CD4-positive, alpha-beta T cell treated with Interleukin-1 beta for 1 hour (primary cell): ENCODE results near the gene BTBD9.
"Not testable (repeated sequence)": the region's sequence is repeated elsewhere in the genome, so short reads cannot be mapped to it uniquely, and the experiment has no call there.

ENCODE experiments used
- DNase-seq, 2 donors: peaks; one replicate each; pipeline ENCODE4 v3.0.0-alpha.2; 2020 to 2022

Gene BTBD9

GRCh38 chr6:38477680-38478260 lies 162.0 kb downstream of the BTBD9 start:
- DNase-seq: no peak

GRCh38 chr6:38476888-38477287 lies 162.8 kb downstream of the BTBD9 start:
- DNase-seq: no peak

GRCh38 chr6:38476141-38476540 lies 163.6 kb downstream of the BTBD9 start:
- no peak for DNase-seq

- DNase-seq: no peak
Measured at GRCh38 chr6:38470548-38470947, 169.2 kb downstream of the BTBD9 start.

- DNase-seq: no peak
Measured at GRCh38 chr6:38467566-38467965, 172.2 kb downstream of the BTBD9 start.

GRCh38 chr6:38460186-38460585 lies 179.5 kb downstream of the BTBD9 start:
- no peak for DNase-seq

GRCh38 chr6:38459291-38459690 lies 180.4 kb downstream of the BTBD9 start:
- DNase-seq: no peak

- no peak for DNase-seq
Measured at GRCh38 chr6:38453861-38454260, 185.9 kb downstream of the BTBD9 start.

- DNase-seq: no peak
Measured at GRCh38 chr6:38452816-38453660, 186.7 kb downstream of the BTBD9 start.

GRCh38 chr6:38450717-38451116 lies 189.0 kb downstream of the BTBD9 start:
- no peak for DNase-seq

GRCh38 chr6:38445925-38446324 lies 193.8 kb downstream of the BTBD9 start:
- DNase-seq: no peak

GRCh38 chr6:38445336-38445735 lies 194.4 kb downstream of the BTBD9 start:
- DNase-seq: no peak

GRCh38 chr6:38443352-38444144 lies 196.2 kb downstream of the BTBD9 start:
- no peak for DNase-seq

- DNase-seq: no peak
Measured at GRCh38 chr6:38438097-38438496, 201.6 kb downstream of the BTBD9 start.

- no peak for DNase-seq
Measured at GRCh38 chr6:38436726-38437465, 202.8 kb downstream of the BTBD9 start.

GRCh38 chr6:38435330-38435729 lies 204.4 kb downstream of the BTBD9 start:
- no peak for DNase-seq

GRCh38 chr6:38434051-38434450 lies 205.7 kb downstream of the BTBD9 start:
- no peak for DNase-seq

- no peak for DNase-seq
Measured at GRCh38 chr6:38432479-38432878, 207.2 kb downstream of the BTBD9 start.

GRCh38 chr6:38432079-38432478 lies 207.7 kb downstream of the BTBD9 start:
- no peak for DNase-seq

- DNase-seq: no peak
Measured at GRCh38 chr6:38429546-38429945, 210.2 kb downstream of the BTBD9 start.

GRCh38 chr6:38427492-38428210 lies 212.1 kb downstream of the BTBD9 start:
- no peak for DNase-seq

- not testable (repeated sequence) for DNase-seq
Measured at GRCh38 chr6:38425788-38426488, 213.8 kb downstream of the BTBD9 start.
